Pancreas (tissue), 10 donors: ENCODE measurements around the gene DNAH1. TPM values are rescaled to one million over a fixed set of nuclear protein-coding genes. Genes with fewer than 3 reads are reported as not detected.
A peak's percentile ranks its signal among the peaks of the same experiment; 100 is the strongest.
"Not testable (repeated sequence)": the region's sequence is repeated elsewhere in the genome, so short reads cannot be mapped to it uniquely, and the experiment has no call there.

Source experiments
- ATAC-seq, 4 donors: fragments of 200-7000 bp; cut with Tn5 transposase; one replicate each; pipeline versions ENCODE4 v1.8.0 to v1.9.1; 2020; ENCODE audit warnings: mild to moderate bottlenecking in 4 of 4, moderate library complexity in 4 of 4
- DNase-seq, 6 donors: peaks; one replicate each; pipeline ENCODE4 v3.0.0-alpha.2; 2020
- FAIRE-seq: peaks from 2 replicates; lab custom pipeline; 2012; peaks lifted over from hg19 to GRCh38; lab: Jason Lieb, UNC
- H3K27ac ChIP-seq, 4 donors: fragments of 200-600 bp; sonication (generic); 1 replicate in 3 of 4; 2 replicates in 1 of 4; pipeline versions ENCODE4 v1.5.0 to v1.8.0; 2020
- H3K27me3 ChIP-seq, 4 donors: fragments of 200-600 bp; one replicate each; pipeline ENCODE4 v1.8.0; 2021
- H3K36me3 ChIP-seq, 3 donors: fragments of 200-600 bp; sonication (generic) in 1 of 3; one replicate each; pipeline versions ENCODE4 v1.5.0 to v1.8.0; 2020 to 2021
- H3K4me1 ChIP-seq, 3 donors: fragments of 200-600 bp; one replicate each; pipeline ENCODE4 v1.8.0; 2021
- H3K4me3 ChIP-seq, 4 donors: fragments of 200-600 bp; sonication (generic) in 2 of 4; one replicate each; pipeline versions ENCODE4 v1.5.0 to v1.8.0; 2020 to 2021
- H3K9me3 ChIP-seq, 4 donors: fragments of 200-600 bp; one replicate each; pipeline ENCODE4 v1.8.0; 2021
- CTCF ChIP-seq, 4 donors: fragments of 200-600 bp; sonication (generic) in 3 of 4; IDR thresholded peaks; one replicate each; pipeline versions ENCODE4 v1.5.0 to v1.8.0; 2021; ENCODE audit warnings: antibody characterized with exemption in 4 of 4
- WGBS, 2 donors: extraction: QIAGEN DNeasy Blood & Tissue Kit; methylation state at CpG; one replicate each; pipeline ENCODE4 v1.1.7; 2013; 5-methylcytosine and 5-hydroxymethylcytosine counted together
- intact Hi-C, 3 donors: fragments of 100-400 bp; cut with DNase I; formaldehyde crosslinking; loops; one replicate each; pipeline versions ENCODE4 v1.11.1 to v1.14.2; 2022
- polyA plus RNA-seq, 2 donors: library from polyadenylated mRNA; stranded (reverse); fragments of 200-250 nt; gene quantifications; one replicate each; pipeline ENCODE4 v1.2.3, GENCODE V29; 2013
- total RNA-seq, 6 donors: library from RNA; stranded (reverse); fragmentation: NEBNext Ultra II Directional in 4 of 6; extraction: Animal tissue kit (Norgen Biotek cat#: 25700) in 4 of 6; gene quantifications; one replicate each; pipeline versions ENCODE4 v1.2.1 to v1.2.4, GENCODE V29; 2021 to 2023
- donor health status: healthy with polysubstance abuse.
- donor health status: DM: no; HTN: no; CAD: no; lungs with moderate emphysema.
- donor health status: DM: no; HTN: no; CAD: no.
- donor health status: control.
- donor health status: control.
- donor health status: Bipolar disorder and iron deficiency.
- donor health status: DM: yes; HTN: yes; CAD: no.
- donor health status: DM: no; HTN: no; CAD: no.
- donor health status: DM: no; HTN: no; CAD: no.
- donor health status: DM: yes; HTN: yes; CAD: no.

Gene DNAH1
- total RNA-seq (1 to 10 TPM; 2.9 to 5.1 (median 4.1) TPM), polyA plus RNA-seq (10 to 100 TPM in 1 of 2 donors, 1 to 10 TPM in 1; 8.1 to 11.4 TPM)

- H3K4me1 ChIP-seq = no peaks in the 10 kb centered on the region
- intact Hi-C loops = no loop called here
- TF ChIP-seq CTCF (IDR thresholded peaks at IDR 0.05) = no peak
- H3K4me3 ChIP-seq = peak within 1 kb of the TSS in 1 of 4 donors; percentile 30
- no peak within 1 kb of the TSS for H3K27ac ChIP-seq
- H3K27me3 ChIP-seq = no peaks in the 10 kb centered on the region
- no peak for FAIRE-seq
- H3K36me3 ChIP-seq = no peaks in the 10 kb centered on the region
- WGBS, 2 donors = 94 to 98% methylated on average over 3 of the region's 3 CpGs
- no peaks in the 10 kb centered on the region for H3K9me3 ChIP-seq
- no peak for ATAC-seq
- peak in 2 of 6 donors; percentile 5 to 26 for DNase-seq
These were observed at the start of gene DNAH1 for GRCh38 chr3:52315977-52316764. Gene DNAH1, plus strand, starts transcription at chr3:52316319. Its CDS starts 6,124 bp downstream, at chr3:52322443.

GRCh38 chr3:52268036-52268435, 48.1 kb upstream of the DNAH1 start:
- FAIRE-seq = no peak
- 89 to 94% methylated on average over 7 of the region's 7 CpGs for WGBS, 2 donors
- Histone ChIP-seq H3K4me1 (peaks cover 4 to 30% (median 14%) of the 10 kb centered on the region in 3 donors), H3K27me3 (no peaks in the 10 kb centered on the region), H3K27ac (no peak overlapping the region), H3K9me3 (no peaks in the 10 kb centered on the region), H3K4me3 (no peak overlapping the region), H3K36me3 (peaks cover 0 to 55% (median 41%) of the 10 kb centered on the region in 3 donors)
- ATAC-seq = no peak
- intact Hi-C loops = no loop called here
- TF ChIP-seq CTCF (IDR thresholded peaks at IDR 0.05) = no peak
- DNase-seq = no peak

GRCh38 chr3:52269776-52270175, 46.3 kb upstream of the DNAH1 start:
- FAIRE-seq (no peak), DNase-seq (no peak), ATAC-seq (no peak)
- Histone ChIP-seq H3K4me3 (no peak overlapping the region), H3K9me3 (no peaks in the 10 kb centered on the region), H3K27ac (peak overlapping the region in 2 of 4 donors; percentile 28 to 48), H3K36me3 (peaks cover 0 to 40% (median 36%) of the 10 kb centered on the region in 3 donors), H3K27me3 (no peaks in the 10 kb centered on the region), H3K4me1 (peaks cover 4 to 35% (median 14%) of the 10 kb centered on the region in 3 donors)
- no peak for TF ChIP-seq CTCF (IDR thresholded peaks at IDR 0.05)
- 58 to 59% methylated on average over 3 of the region's 3 CpGs for WGBS, 2 donors
- intact Hi-C loops = loop anchor here in 1 of 3 donors (10.0 kb wide), 1 partner anchor 45 kb away; the partner anchor contains the start of gene TLR9

- intact Hi-C loops = loop anchor here in 1 of 3 donors (10.0 kb wide), 1 partner anchor 46 kb away; the partner anchor contains the start of gene TLR9
- Histone ChIP-seq H3K4me1 (peaks cover 6 to 40% (median 14%) of the 10 kb centered on the region in 3 donors), H3K27ac (peak overlapping the region in 2 of 4 donors; percentile 28 to 48), H3K9me3 (no peaks in the 10 kb centered on the region), H3K36me3 (peaks cover 0 to 40% (median 34%) of the 10 kb centered on the region in 3 donors), H3K27me3 (no peaks in the 10 kb centered on the region), H3K4me3 (no peak overlapping the region)
- TF ChIP-seq CTCF (IDR thresholded peaks at IDR 0.05) = no peak
- DNase-seq (no peak), FAIRE-seq (no peak), ATAC-seq (peak in 2 of 4 donors; percentile 24 to 45)
- WGBS, 2 donors = 53% methylated on average over 9 of the region's 9 CpGs
These were observed 45.8 kb upstream of the DNAH1 start for GRCh38 chr3:52270252-52270754.

- H3K4me1 ChIP-seq = peaks cover 12 to 57% (median 21%) of the 10 kb centered on the region in 3 donors
- H3K4me3 ChIP-seq, ATAC-seq, H3K9me3 ChIP-seq, H3K27ac ChIP-seq, DNase-seq, FAIRE-seq, H3K27me3 ChIP-seq: not testable (repeated sequence)
- intact Hi-C loops = loop anchor here in 1 of 3 donors (10.0 kb wide), 1 partner anchor 47 kb away; the partner anchor contains the start of gene TLR9
- peaks cover 0 to 21% (median 18%) of the 10 kb centered on the region in 3 donors for H3K36me3 ChIP-seq
- WGBS, 2 donors = 92 to 95% methylated on average over 9 of the region's 9 CpGs
These were observed 43.9 kb upstream of the DNAH1 start for GRCh38 chr3:52272172-52272571.
